K562 (cell line): ENCODE measurements around the gene HNRNPDL. TPM values are rescaled to one million over a fixed set of nuclear protein-coding genes. Genes with fewer than 3 reads are reported as not detected.

ENCODE experiments used
- CHD1 ChIP-seq: fragments of 200-600 bp; sonication (generic); IDR thresholded peaks from one replicate; pipeline ENCODE4 v1.6.1; 2012; ENCODE audit warnings: mild to moderate bottlenecking, moderate library complexity, low read length, inconsistent platforms
- ETV6 ChIP-seq, 3 experiments: fragments of 150-350 bp in 1 of 3; sonication (generic) in 1 of 3; formaldehyde crosslinking in 1 of 3; IDR thresholded peaks; 2 replicates each; pipeline versions ENCODE4 v1.6.1 to v1.8.0; 2014 to 2022; ENCODE audit warnings: borderline replicate concordance in 2 of 3, low read depth in 2 of 3, antibody characterized with exemption in 1 of 3, low read length in 1 of 3, mild to moderate bottlenecking in 1 of 3, missing genetic modification reagents in 1 of 3
- FIP1L1 ChIP-seq: fragments of 200-400 bp; formaldehyde crosslinking; IDR thresholded peaks from 2 replicates; pipeline ENCODE4 v1.6.1; 2018; ENCODE audit warnings: mild to moderate bottlenecking, low read depth, low read length; ENCODE audit not compliant: poor library complexity, severe bottlenecking
- NFE2L1 ChIP-seq: fragments of 450-650 bp; IDR thresholded peaks from 2 replicates; pipeline ENCODE4 v1.6.1; 2016; ENCODE audit warnings: missing genetic modification characterization, low read depth, mild to moderate bottlenecking, missing compliant biosample characterization, moderate library complexity, borderline replicate concordance
- SIN3A ChIP-seq, 2 experiments: fragments of 150-350 bp in 1 of 2; IDR thresholded peaks; 2 replicates each; pipeline ENCODE4 v1.6.1; 2011 to 2016; ENCODE audit warnings: borderline replicate concordance in 2 of 2, low read depth in 2 of 2, low read length in 2 of 2, mild to moderate bottlenecking in 2 of 2, moderate library complexity in 2 of 2; ENCODE audit not compliant: control insufficient read depth in 1 of 2
- SMARCE1 ChIP-seq: fragments of 450-650 bp; IDR thresholded peaks from 2 replicates; pipeline ENCODE4 v1.7.1; 2016; ENCODE audit warnings: mild to moderate bottlenecking
- STAT5A ChIP-seq: IDR thresholded peaks from 2 replicates; pipeline ENCODE4 v1.6.1; 2012; ENCODE audit warnings: low read length, inconsistent platforms, borderline replicate concordance
- ZNF232 ChIP-seq: sonication (generic); formaldehyde crosslinking; IDR thresholded peaks from 2 replicates; pipeline ENCODE4 v1.8.0; 2022; ENCODE audit warnings: mild to moderate bottlenecking, missing genetic modification reagents
- ZNF75A ChIP-seq: fragments of 450-650 bp; formaldehyde crosslinking; IDR thresholded peaks from 2 replicates; pipeline ENCODE4 v1.4.0; 2020; ENCODE audit warnings: mild to moderate bottlenecking
- polyA plus RNA-seq, 8 experiments: library from polyadenylated mRNA; depleted of rRNA in 4 of 8; stranded (reverse) in 5 of 8; unstranded in 3 of 8; fragments of >200 nt; fragmentation: Nextera tagmentation in 2 of 8; fragmentation: Illumina TruSeq in 1 of 8; extraction: Ambion mirVana in 2 of 8; extraction: Trizol in 1 of 8; gene quantifications; 2 replicates each; pipeline versions ENCODE4 v1.2.1 to v1.2.3, GENCODE V29; 2011 to 2014; ENCODE audit warnings: inconsistent platforms in 1 of 8, missing spikeins in 1 of 8
- total RNA-seq, 7 experiments: library from RNA; depleted of rRNA in 6 of 7; stranded (reverse); fragments of >200 nt in 6 of 7; fragmentation: Illumina TruSeq in 2 of 7; extraction: Trizol in 2 of 7; gene quantifications; 2 replicates each; pipeline versions ENCODE4 v1.2.1 to v1.2.3, GENCODE V29; 2011 to 2021; ENCODE audit warnings: low replicate concordance in 1 of 7
- TF ChIP-seq, protein P1 (sequence below): fragments of 450-650 bp; IDR thresholded peaks from 2 replicates; pipeline ENCODE4 v1.7.0; 2016; ENCODE audit warnings: borderline replicate concordance
- TF ChIP-seq, protein P2 (sequence below), 2 experiments: fragments of 450-650 bp in 1 of 2; IDR thresholded peaks; 2 replicates each; pipeline ENCODE4 v1.6.1; 2011 to 2017; ENCODE audit warnings: low read depth in 2 of 2, antibody characterized with exemption in 1 of 2, borderline replicate concordance in 1 of 2, low read length in 1 of 2, mild to moderate bottlenecking in 1 of 2, mixed read lengths in 1 of 2; ENCODE audit not compliant: control insufficient read depth in 1 of 2
- TF ChIP-seq, protein P3 (sequence below): sonication (generic); formaldehyde crosslinking; IDR thresholded peaks from 2 replicates; pipeline ENCODE4 v1.4.0; 2020; ENCODE audit warnings: mild to moderate bottlenecking, missing genetic modification reagents
- TF ChIP-seq, protein P4 (sequence below), 2 experiments: fragments of 450-650 bp; IDR thresholded peaks; 2 replicates each; pipeline ENCODE4 v1.6.1; 2016

Gene HNRNPDL
- total and polyA plus RNA-seq, 9 of the 15 experiments (the other 6 are each of a cell fraction or from before 2014, with no cell fraction given): 243 to 652 (median 351) TPM

DNA sequence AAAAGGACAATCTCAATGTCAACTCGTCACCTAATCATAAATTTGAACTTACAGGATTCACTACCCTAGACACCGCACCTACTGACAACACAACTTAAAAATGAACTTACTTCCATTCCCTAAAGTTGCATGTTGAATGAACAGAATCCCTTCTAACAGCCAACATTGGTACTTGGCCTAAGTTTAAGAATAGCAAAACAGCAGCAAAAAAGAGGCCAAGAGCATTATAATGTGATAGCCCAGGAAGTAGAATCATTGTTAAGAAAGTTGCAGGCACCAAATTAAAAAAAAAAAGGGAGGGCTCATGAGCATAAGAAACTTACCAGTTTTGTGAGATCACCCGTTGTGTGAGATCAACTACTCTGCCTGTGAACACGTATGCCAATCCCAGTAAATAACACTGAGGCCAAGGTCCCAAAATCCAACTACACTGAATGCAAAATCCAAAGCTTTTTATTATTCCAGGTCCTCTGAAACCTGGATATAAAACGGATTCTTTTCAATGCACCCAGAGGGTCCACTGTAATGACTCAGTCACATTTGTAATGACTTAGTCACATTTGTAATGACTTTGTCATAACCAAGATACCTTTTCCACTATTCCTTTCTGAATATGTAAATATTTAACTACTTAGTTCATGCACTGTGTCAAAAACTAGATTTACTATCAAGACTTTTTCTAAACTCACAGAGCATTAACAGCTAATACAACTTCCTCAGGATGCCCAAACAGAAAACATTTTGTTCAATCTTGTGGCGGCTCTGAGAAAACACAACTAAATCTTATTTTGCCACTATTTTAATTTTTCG is 6.8 kb downstream of the HNRNPDL start (continued):
- TF ChIP-seq, protein P1, sequence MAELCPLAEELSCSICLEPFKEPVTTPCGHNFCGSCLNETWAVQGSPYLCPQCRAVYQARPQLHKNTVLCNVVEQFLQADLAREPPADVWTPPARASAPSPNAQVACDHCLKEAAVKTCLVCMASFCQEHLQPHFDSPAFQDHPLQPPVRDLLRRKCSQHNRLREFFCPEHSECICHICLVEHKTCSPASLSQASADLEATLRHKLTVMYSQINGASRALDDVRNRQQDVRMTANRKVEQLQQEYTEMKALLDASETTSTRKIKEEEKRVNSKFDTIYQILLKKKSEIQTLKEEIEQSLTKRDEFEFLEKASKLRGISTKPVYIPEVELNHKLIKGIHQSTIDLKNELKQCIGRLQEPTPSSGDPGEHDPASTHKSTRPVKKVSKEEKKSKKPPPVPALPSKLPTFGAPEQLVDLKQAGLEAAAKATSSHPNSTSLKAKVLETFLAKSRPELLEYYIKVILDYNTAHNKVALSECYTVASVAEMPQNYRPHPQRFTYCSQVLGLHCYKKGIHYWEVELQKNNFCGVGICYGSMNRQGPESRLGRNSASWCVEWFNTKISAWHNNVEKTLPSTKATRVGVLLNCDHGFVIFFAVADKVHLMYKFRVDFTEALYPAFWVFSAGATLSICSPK: no peak
- TF ChIP-seq ETV6 (IDR thresholded peaks at IDR 0.05; ENCODE audit: borderline replicate concordance in 1 of 2, low read depth in 2 of 2, low read length in 1 of 2) (no peak), ETV6 (CRISPR knock-in tag; IDR thresholded peaks at IDR 0.05; ENCODE audit: borderline replicate concordance) (no peak), SIN3A (IDR thresholded peaks at IDR 0.05; ENCODE audit: borderline replicate concordance in 2 of 2, control insufficient read depth in 1 of 2, low read depth in 2 of 2, low read length in 2 of 2) (peak in 1 of 2 experiments; percentile 41; a peak in 1 of 4 replicates), ZNF75A (CRISPR knock-in tag) (no peak), STAT5A (0 out of 2 replicates have a peak, but pooled peaks have one; percentile 9), CHD1 (no peak), ZNF232 (no peak), SMARCE1 (no peak), NFE2L1 (tag) (no peak), FIP1L1 (no peak)
- TF ChIP-seq, protein P2, sequence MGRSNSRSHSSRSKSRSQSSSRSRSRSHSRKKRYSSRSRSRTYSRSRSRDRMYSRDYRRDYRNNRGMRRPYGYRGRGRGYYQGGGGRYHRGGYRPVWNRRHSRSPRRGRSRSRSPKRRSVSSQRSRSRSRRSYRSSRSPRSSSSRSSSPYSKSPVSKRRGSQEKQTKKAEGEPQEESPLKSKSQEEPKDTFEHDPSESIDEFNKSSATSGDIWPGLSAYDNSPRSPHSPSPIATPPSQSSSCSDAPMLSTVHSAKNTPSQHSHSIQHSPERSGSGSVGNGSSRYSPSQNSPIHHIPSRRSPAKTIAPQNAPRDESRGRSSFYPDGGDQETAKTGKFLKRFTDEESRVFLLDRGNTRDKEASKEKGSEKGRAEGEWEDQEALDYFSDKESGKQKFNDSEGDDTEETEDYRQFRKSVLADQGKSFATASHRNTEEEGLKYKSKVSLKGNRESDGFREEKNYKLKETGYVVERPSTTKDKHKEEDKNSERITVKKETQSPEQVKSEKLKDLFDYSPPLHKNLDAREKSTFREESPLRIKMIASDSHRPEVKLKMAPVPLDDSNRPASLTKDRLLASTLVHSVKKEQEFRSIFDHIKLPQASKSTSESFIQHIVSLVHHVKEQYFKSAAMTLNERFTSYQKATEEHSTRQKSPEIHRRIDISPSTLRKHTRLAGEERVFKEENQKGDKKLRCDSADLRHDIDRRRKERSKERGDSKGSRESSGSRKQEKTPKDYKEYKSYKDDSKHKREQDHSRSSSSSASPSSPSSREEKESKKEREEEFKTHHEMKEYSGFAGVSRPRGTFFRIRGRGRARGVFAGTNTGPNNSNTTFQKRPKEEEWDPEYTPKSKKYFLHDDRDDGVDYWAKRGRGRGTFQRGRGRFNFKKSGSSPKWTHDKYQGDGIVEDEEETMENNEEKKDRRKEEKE (IDR thresholded peaks at IDR 0.05; ENCODE audit: borderline replicate concordance in 1 of 2, control insufficient read depth in 1 of 2, low read depth in 2 of 2, low read length in 1 of 2): peak in 1 of 2 experiments; percentile 69; a peak in 1 of 4 replicates
- TF ChIP-seq, protein P3, sequence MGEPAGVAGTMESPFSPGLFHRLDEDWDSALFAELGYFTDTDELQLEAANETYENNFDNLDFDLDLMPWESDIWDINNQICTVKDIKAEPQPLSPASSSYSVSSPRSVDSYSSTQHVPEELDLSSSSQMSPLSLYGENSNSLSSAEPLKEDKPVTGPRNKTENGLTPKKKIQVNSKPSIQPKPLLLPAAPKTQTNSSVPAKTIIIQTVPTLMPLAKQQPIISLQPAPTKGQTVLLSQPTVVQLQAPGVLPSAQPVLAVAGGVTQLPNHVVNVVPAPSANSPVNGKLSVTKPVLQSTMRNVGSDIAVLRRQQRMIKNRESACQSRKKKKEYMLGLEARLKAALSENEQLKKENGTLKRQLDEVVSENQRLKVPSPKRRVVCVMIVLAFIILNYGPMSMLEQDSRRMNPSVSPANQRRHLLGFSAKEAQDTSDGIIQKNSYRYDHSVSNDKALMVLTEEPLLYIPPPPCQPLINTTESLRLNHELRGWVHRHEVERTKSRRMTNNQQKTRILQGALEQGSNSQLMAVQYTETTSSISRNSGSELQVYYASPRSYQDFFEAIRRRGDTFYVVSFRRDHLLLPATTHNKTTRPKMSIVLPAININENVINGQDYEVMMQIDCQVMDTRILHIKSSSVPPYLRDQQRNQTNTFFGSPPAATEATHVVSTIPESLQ: no peak
- TF ChIP-seq, protein P4, sequence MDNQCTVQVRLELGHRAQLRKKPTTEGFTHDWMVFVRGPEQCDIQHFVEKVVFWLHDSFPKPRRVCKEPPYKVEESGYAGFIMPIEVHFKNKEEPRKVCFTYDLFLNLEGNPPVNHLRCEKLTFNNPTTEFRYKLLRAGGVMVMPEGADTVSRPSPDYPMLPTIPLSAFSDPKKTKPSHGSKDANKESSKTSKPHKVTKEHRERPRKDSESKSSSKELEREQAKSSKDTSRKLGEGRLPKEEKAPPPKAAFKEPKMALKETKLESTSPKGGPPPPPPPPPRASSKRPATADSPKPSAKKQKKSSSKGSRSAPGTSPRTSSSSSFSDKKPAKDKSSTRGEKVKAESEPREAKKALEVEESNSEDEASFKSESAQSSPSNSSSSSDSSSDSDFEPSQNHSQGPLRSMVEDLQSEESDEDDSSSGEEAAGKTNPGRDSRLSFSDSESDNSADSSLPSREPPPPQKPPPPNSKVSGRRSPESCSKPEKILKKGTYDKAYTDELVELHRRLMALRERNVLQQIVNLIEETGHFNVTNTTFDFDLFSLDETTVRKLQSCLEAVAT (IDR thresholded peaks at IDR 0.05): 0 out of 4 replicates have a peak, but pooled peaks of 1 of the 2 experiments have one; percentile 49
